GM12875 (cell line): Measurements from ENCODE around the gene WDR46.
A peak's percentile ranks its signal among the peaks of the same experiment; 100 is the strongest.

Experiments
- H3K4me3 ChIP-seq: one replicate; pipeline ENCODE4 v1.5.1; 2011; ENCODE audit warnings: low read depth, low read length, control low read depth
- TF ChIP-seq, protein P1 (sequence below): IDR thresholded peaks from 2 replicates; pipeline ENCODE4 v1.5.1; 2011; ENCODE audit warnings: low read depth, mild to moderate bottlenecking, control low read depth, inconsistent platforms, low read length, moderate library complexity, borderline replicate concordance; ENCODE audit not compliant: insufficient read depth

The WDR46 gene

DNA sequence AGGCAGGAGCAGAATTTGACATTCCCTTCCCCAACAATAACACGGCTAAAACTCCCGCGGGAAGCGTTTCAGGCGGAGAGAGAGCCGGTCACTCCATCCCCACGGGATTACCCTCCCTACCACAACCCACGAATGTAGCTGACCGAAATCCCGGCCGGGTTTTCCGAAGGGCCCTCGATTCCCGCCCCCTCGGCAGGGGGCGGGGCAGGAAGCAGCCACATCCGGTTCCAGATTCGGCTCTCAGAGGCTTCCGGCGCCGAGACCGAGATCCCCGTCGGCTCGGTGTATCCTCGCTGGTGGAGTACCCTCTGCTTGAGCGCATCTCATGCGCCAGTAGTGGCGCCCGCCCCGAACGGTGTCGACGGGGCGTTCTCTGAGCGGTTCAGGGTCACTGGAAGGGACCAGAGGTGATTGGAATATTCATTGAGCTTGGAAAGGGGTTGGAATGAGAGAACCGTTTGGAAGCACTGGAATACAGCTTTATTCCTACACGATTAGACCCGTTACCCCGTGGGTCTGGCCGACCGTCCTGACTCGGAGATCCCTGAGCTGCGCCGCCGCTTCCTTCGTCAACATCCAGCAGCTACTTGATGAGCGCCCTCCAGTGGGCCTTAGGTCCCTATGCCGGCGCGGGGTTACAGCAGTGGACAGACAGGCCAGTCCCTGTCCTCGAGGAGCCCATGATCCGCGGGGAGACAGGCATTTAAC, 10.4 kb upstream of the WDR46 start:
- H3K4me3 ChIP-seq = peak overlapping the region; percentile 62
- TF ChIP-seq, protein P1, sequence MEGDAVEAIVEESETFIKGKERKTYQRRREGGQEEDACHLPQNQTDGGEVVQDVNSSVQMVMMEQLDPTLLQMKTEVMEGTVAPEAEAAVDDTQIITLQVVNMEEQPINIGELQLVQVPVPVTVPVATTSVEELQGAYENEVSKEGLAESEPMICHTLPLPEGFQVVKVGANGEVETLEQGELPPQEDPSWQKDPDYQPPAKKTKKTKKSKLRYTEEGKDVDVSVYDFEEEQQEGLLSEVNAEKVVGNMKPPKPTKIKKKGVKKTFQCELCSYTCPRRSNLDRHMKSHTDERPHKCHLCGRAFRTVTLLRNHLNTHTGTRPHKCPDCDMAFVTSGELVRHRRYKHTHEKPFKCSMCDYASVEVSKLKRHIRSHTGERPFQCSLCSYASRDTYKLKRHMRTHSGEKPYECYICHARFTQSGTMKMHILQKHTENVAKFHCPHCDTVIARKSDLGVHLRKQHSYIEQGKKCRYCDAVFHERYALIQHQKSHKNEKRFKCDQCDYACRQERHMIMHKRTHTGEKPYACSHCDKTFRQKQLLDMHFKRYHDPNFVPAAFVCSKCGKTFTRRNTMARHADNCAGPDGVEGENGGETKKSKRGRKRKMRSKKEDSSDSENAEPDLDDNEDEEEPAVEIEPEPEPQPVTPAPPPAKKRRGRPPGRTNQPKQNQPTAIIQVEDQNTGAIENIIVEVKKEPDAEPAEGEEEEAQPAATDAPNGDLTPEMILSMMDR = peak; percentile 70

DNA sequence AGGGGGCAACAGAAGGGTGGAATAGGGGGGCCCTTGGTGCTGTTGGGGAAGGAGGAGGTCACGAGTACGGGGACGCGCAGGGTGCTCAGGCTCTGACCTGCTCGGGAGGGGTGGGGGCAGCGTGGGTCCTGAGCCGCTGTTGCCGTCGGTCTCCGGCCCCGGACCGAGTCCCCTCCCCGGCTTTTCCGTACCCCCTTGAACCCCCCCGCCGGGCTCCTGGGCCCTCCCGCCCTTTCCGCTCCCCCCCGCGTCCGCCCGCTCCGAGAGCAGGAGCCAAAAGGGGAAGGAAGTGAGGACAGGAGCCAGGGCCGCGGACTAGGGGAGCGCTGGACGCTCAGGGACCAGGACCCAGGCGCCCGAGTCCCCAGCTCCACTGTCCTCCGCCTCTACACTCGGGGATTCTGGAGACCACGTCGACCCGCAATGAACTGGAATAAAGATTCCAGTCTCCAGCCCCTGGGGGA, 9.8 kb upstream of the WDR46 start, which contains the start of gene RGL2:
RGL2 (minus strand) TSS at position 170 of the 464 bp plus-strand sequence. CDS start 332 bp downstream, outside the sequence.
- H3K4me3 ChIP-seq = peak within 1 kb of the TSS; percentile 62
- TF ChIP-seq, protein P1 = no peak

DNA sequence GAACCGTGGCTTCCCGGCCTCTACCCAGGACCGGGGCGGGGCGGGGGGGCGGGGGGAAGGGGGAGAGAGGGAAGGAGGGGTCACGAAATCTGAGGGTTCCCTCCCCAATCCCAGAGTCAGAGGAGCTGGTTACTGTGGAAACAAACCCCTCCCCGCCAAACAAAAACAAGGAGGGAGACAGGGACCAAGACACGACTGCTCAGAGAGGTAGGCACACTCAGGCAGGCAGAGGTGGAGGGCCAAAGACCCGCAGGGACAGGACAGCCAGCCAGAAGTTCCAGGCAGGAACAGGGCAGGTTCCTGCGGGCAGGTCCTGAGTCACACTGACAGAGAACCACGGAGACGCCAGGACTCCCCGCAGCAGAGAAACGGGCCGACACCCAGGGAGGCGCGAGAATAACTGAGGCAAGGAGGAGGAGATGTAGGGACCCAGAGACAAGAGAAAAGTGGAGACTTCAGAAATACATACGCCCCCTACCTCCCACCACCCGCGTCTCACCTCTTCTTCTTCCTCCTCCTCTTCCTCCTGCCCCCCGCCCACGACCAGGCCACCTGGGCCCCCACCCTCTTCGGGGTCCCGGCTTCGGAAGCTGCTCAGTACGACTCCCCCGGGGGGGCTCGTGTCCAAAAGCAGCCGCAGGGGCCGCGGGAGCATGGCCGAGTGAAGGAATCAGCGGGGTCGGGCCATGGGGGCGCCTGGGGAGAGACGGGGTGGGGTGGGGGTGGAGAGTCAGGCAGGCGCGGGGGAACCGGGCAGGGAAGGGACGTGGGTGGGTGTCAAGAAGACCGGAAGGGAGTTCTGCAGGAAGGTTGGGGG, 9.1 kb upstream of the WDR46 start:
- TF ChIP-seq, protein P1 = 0 out of 2 replicates have a peak, but pooled peaks have one; percentile 7
- H3K4me3 ChIP-seq = peak overlapping the region; percentile 62

DNA sequence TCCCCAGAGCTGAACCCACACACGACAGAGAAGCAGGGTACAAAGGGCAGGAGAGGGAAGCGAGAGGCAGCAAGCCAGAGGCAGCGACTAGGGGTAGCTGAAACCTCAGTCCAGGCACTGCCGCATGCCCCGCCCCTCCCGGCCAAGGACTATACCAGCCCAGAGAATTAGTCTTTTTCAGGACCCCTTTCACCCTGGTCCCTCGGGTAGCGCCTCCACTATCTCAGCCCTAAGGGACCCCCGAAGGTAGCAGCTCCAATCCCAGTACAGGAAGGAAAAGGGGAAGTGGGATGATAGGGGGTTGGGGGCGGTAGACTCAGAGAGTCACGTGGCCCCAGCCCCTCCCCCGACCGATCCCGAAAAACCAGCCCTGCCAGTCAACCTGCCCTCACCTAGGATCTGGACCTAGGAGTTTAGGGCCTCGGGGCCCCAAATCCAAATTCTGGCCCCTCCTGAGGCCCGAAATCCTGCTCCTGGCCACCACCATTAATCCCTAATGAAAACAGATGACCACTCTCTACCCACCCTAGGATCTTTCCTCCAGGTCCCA, 8.4 kb upstream of the WDR46 start:
- TF ChIP-seq, protein P1 = no peak
- peak overlapping the region; percentile 62 for H3K4me3 ChIP-seq

DNA sequence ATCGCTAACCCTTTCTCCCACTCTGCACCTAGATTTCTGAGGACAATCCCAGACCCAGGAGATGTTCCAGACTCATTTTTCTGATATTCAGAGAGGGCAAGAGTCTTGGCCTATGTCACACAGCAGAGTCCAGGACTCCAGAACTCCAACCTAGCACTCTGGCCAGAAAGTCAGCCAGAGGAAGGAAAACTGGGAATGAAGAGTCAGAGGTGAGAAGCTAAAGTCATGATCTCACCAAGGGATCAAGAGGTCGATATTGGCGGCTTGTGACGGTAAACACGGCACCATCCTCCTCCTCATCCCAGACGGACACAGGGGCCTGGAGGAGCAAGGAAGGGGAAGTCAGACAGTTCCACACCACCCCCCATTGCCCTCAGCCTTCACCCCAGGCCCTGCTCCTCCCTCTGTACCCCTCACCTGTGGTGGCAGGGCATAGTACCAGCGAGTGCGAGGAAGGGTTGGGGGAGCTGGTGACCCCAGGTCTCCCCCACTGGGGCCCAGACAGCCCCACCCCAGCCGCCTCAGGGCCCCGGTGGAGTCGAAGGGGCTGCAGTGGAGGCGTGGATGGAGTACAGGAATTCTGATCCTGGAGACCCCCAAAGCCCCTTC, 7.9 kb upstream of the WDR46 start:
- TF ChIP-seq, protein P1 = no peak
- H3K4me3 ChIP-seq = no peak overlapping the region

DNA sequence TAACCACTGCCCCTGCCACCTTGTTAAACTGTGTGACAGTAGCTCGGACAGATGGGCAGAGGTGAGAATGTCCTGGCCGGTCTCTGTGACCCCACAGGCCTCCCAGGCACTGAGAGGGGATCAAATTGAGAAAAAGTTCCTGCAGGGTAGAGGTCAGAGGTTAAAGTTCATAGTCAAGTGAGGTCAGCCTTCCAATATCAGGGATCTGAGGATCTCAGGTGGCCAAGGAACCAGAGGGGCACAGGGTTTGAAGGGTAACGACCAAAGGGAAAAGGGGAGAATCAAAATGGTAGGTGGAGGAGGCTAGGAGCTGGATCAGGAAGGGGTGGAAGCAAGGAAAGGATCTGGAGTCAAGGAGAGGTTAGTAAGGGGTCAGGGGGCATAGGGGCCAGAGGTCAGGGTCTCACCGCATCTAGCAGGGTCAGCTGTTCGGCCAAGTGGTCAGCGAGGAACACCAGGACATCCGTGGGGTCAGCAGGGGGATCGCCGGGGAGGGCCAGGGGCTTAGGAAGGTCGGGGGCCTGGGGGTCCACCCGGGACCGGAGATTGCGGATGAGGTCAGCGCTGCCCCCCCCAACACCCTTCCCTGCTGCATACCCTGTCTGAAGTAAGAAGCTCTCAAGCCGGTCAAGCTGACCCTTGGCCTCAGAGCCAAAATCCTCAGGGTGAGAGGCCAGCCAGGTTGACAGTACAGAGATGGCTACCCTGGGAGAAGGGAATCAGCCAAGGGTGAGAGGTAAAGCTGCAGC, 6.8 kb upstream of the WDR46 start:
- TF ChIP-seq, protein P1 = no peak
- no peak overlapping the region for H3K4me3 ChIP-seq
